GM21526 (cell line): ENCODE data around the gene MCEMP1.
A peak's percentile ranks its signal among the peaks of the same experiment; 100 is the strongest.

Experiments used
- ATAC-seq: cut with Tn5 transposase; IDR thresholded peaks from one replicate; pipeline ENCODE4 v1.9.1; 2021; ENCODE audit warnings: moderate library complexity; ENCODE audit not compliant: unreplicated experiment, low FRiP score

MCEMP1 gene, protein sequence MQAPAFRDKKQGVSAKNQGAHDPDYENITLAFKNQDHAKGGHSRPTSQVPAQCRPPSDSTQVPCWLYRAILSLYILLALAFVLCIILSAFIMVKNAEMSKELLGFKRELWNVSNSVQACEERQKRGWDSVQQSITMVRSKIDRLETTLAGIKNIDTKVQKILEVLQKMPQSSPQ

DNA sequence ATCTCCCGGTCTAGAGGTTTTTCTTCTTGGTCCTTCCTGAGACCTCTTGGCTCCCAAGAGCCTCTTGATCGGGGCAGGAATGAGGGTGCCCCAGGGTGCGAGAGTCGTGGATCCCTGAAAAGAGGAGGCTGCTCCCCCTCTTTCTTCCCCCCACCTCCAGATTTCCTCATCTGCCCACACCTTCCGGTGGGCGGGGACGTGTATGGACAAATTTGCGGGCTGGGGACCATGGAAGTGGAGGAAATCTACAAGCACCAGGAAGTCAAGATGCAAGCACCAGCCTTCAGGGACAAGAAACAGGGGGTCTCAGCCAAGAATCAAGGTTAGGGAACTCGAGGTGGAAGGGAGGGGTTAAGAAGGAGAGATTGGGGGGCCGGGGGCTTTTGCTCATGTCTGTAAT, at the start of gene MCEMP1:
Gene MCEMP1, plus strand, starts transcription at position 237 of the 400 bp plus-strand sequence. Its CDS starts 31 bp downstream, at position 268.
- ATAC-seq: no peak

DNA sequence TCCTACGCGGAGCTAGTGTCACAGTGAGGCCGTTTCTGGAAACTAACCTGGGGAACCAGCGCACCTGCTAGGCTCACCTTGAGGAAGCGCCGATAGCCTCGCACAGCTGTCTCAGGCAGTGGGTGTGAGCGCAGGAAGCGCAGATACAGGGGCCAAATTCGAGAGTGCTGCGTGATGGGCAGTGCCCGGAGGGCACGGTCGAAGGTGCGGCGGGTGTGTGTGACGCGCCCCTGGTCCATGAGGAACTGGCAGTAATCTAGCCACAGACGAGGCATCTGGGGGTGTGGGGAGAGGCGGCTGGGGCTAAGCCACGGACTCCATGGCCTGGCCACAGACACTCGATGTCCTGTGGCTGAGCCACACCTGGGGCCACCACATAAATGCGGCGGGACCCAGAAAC, 49.7 kb upstream of the MCEMP1 start:
- no peak for ATAC-seq

- no peak for ATAC-seq
Measured at GRCh38 chr19:7628589-7629311, 48.1 kb upstream of the MCEMP1 start.

DNA sequence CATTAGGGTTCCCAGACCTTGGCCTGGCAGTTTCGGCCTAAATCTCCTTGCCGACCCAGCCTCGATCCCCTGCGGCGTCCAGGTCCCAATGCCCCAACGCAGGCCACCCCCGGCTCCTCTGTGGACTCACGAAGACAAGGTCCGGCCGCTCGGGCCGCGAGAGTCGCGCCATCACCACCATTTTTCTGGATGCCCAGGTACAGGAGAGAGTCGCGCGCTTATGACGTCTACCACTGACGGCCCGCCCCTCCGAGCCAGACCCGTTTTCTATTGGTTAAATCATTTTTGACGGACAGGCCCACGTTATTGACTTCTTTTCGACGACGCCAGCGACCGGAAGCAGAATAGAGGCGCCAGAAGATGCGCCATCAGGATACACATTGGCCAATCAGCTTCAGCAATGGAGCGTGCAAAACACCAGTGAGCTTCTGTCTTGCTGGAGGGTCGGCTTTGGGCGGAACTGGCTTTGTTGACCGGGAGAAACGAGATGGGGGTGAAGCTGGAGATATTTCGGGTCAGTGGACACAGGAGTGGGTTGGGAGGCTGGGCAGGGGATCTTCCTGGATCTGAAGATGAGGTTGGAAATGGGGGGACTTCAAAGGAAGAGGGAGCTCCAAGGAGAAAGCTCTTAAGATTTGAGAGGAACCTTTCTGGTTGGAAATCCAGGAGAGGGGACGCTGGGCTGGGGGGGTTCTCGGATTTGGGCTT, 47.4 kb upstream of the MCEMP1 start, which contains the start of the genes PET100 and XAB2:
Gene PET100, plus strand, starts transcription at position 447 of the 708 bp plus-strand sequence. Its CDS starts 41 bp downstream, at position 488.
Gene XAB2, minus strand, starts transcription at position 199 of the 708 bp plus-strand sequence. Its CDS starts 18 bp downstream, at position 181.
- peak; percentile 65 for ATAC-seq

DNA sequence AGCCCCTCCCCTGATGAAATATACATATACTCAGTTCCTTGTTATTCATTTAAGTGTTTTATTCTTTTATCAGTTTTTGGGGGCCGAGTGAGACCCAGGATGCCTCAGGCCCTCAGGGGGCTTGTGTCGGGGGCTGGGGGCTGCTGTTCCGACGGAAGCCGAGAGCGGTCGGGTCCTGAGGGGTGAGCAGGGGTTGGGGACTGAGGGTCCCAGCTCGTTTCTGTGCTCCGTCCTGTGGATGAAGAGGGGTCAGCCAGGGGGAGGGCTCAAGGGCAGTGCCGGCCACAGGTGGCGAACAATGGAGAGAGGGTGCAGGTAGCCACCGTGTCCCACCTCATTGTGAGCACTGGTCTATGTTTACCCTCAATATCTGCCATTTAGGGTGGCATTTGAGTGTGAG, 45.3 kb upstream of the MCEMP1 start:
- no peak for ATAC-seq

GRCh38 chr19:7632340-7633203, 44.3 kb upstream of the MCEMP1 start:
- no peak for ATAC-seq

- ATAC-seq: no peak
Measured at GRCh38 chr19:7633698-7634097, 43.2 kb upstream of the MCEMP1 start, which contains the start of gene PCP2. Gene PCP2 (minus strand): TSS chr19:7633719. CDS start chr19:7633457, 262 bp downstream.

DNA sequence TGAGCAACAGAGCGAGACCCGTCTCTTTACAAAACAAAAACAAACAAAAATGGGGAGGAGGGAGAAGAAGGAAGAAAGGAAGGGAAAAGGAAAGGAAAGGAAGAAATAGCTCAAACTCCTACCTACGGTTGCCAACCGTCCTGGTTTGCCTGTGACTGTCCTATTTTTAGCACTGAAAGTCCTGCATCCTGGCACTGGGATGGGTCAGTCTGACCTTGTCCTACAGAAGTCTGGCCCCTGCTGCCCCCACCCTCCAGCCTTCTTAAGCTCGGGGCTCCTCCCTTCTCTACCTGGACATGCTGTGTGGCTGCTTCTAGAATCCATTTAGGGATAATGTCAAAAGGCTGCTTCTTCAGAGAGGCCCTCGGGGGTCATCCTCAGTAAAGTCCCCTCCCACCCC, 41.2 kb upstream of the MCEMP1 start:
- no peak for ATAC-seq

- no peak for ATAC-seq
Measured at GRCh38 chr19:7636317-7636690, 40.6 kb upstream of the MCEMP1 start.

DNA sequence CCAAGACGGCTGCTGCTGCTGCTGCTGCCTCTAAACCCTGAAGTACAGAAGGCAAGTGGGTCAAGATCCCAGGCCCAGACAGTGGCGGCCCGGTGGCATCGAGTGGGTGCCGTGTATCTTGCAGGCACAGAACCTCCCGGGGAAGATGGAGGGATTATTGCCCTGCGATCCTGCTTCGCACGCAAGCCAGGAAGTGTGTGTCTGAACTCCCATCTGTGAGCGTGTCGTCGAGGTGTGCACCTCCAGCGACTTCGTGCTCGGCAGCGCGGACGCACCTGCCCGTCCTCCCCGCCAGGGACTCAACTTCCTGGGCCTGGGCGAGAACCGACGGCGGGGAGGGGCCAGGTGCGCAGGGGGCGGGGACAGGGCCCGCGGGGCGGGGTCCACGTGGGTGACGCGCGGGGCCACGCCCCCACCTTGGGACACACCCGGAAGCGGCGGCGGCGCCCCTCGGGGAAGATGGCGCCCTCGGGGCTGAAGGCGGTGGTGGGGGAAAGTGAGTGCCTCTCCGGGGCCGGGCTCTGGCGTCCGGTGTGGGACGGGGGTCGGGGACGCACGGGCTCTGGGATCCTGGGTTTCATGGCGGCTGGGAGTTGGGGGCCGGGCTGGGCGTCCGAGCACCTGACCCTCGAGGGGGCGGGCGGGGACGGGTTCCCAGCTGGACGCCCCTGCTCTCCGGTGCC, 40.1 kb upstream of the MCEMP1 start, which contains the start of gene STXBP2:
Gene STXBP2, plus strand, starts transcription at position 420 of the 683 bp plus-strand sequence. Its CDS starts 40 bp downstream, at position 460.
- ATAC-seq: no peak

GRCh38 chr19:7637374-7638256, 39.3 kb upstream of the MCEMP1 start:
- ATAC-seq: no peak

DNA sequence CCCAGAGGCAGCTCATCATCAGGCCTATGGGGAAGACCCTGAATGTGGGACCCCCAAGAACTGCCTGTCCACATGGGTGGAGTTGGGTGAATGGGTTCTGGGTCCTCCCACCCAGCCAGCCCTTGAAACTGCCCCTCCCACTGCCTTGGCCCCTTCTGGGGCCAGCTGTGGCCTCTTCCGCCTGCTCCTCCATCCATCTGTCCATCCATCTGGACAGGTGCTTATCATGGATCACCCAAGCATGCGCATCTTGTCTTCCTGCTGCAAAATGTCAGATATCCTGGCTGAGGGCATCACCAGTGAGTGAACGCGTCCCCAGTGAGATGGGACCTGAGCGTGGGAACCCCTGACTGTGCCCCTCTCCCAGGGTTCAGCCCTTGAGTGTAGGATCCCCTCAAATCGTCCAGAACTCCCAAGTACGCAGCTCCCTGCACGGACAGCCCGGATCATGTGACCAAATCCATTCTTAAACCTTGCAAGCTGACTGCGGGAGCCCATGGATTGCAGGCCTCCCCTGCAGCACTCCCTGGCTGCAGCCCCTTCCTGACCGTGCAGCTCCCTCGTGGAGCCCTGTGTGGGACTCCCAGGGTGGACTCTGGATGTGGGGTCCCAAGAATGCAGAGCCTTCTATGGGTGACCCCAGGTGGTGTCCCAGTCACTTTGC, 38.0 kb upstream of the MCEMP1 start:
- ATAC-seq: no peak

DNA sequence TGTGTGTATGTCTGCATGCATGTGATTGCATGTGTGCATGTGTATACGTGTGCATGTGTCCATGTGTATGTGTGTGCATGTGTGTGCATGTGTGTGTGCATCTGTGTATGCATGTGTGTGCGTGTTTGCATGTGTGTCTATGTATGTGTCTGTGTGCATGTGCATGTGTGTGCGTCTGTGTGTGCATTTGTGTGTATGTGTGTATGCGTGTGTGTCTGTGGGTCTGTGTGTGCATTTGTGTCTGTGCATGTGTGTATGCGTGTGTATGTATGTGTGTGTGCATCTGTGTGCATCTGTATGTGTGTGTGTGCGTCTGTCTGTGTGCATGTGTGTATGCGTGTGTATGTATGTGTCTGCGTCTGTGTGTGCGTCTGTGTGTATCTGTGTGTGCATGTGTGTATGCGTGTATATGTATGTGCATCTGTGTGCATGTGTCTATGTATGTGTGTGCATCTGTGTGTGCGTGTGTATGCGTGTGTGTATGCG, 37.0 kb upstream of the MCEMP1 start:
- no peak for ATAC-seq

- ATAC-seq: no peak
Measured at GRCh38 chr19:7640803-7641202, 36.1 kb upstream of the MCEMP1 start.

DNA sequence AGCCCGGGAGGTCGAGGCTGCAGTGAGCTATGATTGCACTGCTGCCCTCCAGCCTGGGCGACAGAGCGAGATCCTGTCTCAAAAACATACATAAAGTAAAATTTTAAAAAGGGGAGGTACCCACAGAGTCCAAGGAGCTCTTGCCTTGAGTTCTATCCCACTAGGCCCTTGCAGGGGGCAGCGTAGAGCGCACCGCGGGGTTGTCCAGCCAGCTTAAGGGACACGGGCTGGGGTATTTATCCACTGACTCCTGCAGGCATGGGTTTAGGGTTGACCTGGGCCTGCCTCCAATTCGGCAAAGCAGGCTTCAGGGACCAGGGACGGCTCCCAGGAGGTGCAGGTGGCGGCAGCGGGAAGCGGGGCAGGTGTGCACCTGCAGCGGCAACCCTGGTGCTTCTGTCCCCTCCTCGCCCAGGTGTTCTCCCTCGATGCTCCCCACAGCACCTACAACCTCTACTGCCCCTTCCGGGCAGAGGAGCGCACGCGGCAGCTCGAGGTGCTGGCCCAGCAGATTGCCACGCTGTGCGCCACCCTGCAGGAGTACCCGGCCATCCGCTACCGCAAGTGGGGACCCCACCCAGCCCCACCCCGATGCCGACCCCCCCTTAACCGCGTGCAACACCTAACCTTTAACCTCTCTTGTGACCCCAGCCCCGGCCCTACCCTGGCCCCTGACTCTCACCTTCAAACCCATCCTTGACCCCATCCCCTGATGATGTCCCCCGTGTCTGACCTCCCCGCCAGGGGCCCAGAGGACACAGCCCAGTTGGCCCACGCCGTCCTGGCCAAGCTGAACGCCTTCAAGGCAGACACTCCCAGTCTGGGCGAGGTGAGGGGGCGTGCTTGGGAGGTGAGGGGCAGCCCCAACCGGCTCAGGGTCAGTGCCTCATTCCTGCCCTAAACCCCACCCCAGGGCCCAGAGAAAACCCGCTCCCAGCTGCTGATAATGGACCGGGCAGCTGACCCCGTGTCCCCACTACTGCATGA, 35.3 kb upstream of the MCEMP1 start:
- ATAC-seq: no peak

DNA sequence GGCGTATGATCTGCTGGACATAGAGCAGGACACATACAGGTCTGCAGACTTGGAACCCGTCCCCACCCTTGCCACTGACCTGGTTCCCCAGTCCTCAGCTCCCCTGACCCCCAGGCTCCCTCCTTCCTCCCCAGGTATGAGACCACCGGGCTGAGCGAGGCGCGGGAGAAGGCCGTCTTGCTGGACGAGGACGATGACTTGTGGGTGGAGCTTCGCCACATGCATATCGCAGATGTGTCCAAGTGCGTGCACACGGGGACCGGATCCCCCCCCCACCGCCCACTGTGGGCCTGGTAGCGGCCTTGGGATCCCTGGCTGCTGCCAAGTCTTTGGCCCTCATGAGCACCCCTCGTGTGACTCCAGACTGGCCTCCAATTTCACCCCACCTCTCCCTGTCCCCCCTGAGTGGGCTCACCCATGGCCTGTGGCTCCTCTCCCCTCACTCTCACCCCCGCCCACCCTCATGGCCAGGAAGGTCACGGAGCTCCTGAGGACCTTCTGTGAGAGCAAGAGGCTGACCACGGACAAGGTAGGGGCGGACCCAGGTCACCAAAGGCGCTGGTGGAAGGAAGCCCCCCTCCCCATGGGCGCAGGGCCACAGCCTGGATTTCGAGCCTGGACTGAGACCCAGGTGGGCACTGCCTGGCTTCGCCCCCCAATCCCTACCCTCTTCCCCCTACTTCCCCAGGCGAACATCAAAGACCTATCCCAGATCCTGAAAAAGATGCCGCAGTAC, 34.4 kb upstream of the MCEMP1 start:
- ATAC-seq: no peak
